Measurements from ENCODE around the gene PEX26.
"Not testable (repeated sequence)": the region's sequence is repeated elsewhere in the genome, so short reads cannot be mapped to it uniquely, and the experiment has no call there.

Gene PEX26

DNA sequence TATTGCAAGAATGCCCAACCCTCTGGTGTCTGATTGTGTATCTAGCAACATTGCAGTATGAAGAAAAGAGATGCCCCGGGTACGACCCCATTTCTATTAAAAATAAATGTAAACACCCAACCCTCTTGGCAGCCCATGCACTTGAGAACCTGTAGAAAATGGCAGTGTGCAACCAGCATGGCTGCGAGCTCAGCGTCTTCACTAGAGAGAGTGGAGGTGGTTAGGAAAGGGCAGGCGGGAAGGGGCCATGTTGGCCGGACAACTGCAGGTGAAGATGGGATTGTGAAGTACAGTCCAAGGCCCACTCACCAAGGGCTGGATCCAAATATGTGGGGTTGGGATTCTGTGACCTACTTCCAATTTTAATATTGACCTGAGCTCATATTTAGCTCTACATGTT, 15.9 kb downstream of the PEX26 start:
- H3K9me3 ChIP-seq (ENCODE audit: control insufficient read depth, low read length), result no peaks in the 10 kb centered on the region
- H3K36me3 ChIP-seq (ENCODE audit: control insufficient read depth, insufficient read depth, low read length), result peaks cover 6% of the 10 kb centered on the region

GRCh38 chr22:18095101-18095805, 17.5 kb downstream of the PEX26 start:
- no peak for DNase-seq
- H3K27me3 ChIP-seq (replicated peaks; ENCODE audit: control insufficient read depth, insufficient read depth, low read length, poor library complexity, severe bottlenecking), result no peaks in the 10 kb centered on the region
- H3K9me3 ChIP-seq (ENCODE audit: control insufficient read depth, low read length), result no peaks in the 10 kb centered on the region
- no peaks in the 10 kb centered on the region for H3K4me1 ChIP-seq (ENCODE audit: control insufficient read depth, insufficient read depth, low read length, poor library complexity, severe bottlenecking)
- no peak overlapping the region for H3K27ac ChIP-seq (ENCODE audit: insufficient read depth, low read length, poor library complexity, severe bottlenecking)
- no peak overlapping the region for H3K4me3 ChIP-seq (ENCODE audit: insufficient read depth, low read depth, low read length, poor library complexity, severe bottlenecking)
- peaks cover 9% of the 10 kb centered on the region for H3K36me3 ChIP-seq (ENCODE audit: control insufficient read depth, insufficient read depth, low read length)

More for the DNA sequence above, 15.9 kb downstream of the PEX26 start:
- Histone ChIP-seq H3K4me3 (ENCODE audit: insufficient read depth, low read depth, low read length, poor library complexity, severe bottlenecking) (no peak overlapping the region), H3K27ac (ENCODE audit: insufficient read depth, low read length, poor library complexity, severe bottlenecking) (no peak overlapping the region), H3K4me1 (ENCODE audit: control insufficient read depth, insufficient read depth, low read length, poor library complexity, severe bottlenecking) (peaks cover 4% of the 10 kb centered on the region), H3K27me3 (replicated peaks; ENCODE audit: control insufficient read depth, insufficient read depth, low read length, poor library complexity, severe bottlenecking) (no peaks in the 10 kb centered on the region)
- DNase-seq, result no peak

GRCh38 chr22:18096823-18097222, 19.0 kb downstream of the PEX26 start:
- H3K4me1 ChIP-seq (ENCODE audit: control insufficient read depth, insufficient read depth, low read length, poor library complexity, severe bottlenecking), result no peaks in the 10 kb centered on the region
- H3K4me3 ChIP-seq (ENCODE audit: insufficient read depth, low read depth, low read length, poor library complexity, severe bottlenecking), result no peak overlapping the region
- H3K9me3 ChIP-seq (ENCODE audit: control insufficient read depth, low read length), result no peaks in the 10 kb centered on the region
- peaks cover 11% of the 10 kb centered on the region for H3K36me3 ChIP-seq (ENCODE audit: control insufficient read depth, insufficient read depth, low read length)
- DNase-seq, result no peak
- H3K27ac ChIP-seq (ENCODE audit: insufficient read depth, low read length, poor library complexity, severe bottlenecking), result no peak overlapping the region
- H3K27me3 ChIP-seq (replicated peaks; ENCODE audit: control insufficient read depth, insufficient read depth, low read length, poor library complexity, severe bottlenecking), result no peaks in the 10 kb centered on the region

- Histone ChIP-seq H3K4me1 (ENCODE audit: control insufficient read depth, insufficient read depth, low read length, poor library complexity, severe bottlenecking) (no peaks in the 10 kb centered on the region), H3K9me3 (ENCODE audit: control insufficient read depth, low read length) (no peaks in the 10 kb centered on the region), H3K27ac (ENCODE audit: insufficient read depth, low read length, poor library complexity, severe bottlenecking) (no peak overlapping the region), H3K4me3 (ENCODE audit: insufficient read depth, low read depth, low read length, poor library complexity, severe bottlenecking) (no peak overlapping the region), H3K27me3 (replicated peaks; ENCODE audit: control insufficient read depth, insufficient read depth, low read length, poor library complexity, severe bottlenecking) (no peaks in the 10 kb centered on the region), H3K36me3 (ENCODE audit: control insufficient read depth, insufficient read depth, low read length) (peaks cover 15% of the 10 kb centered on the region)
- DNase-seq, result no peak
Measured at GRCh38 chr22:18100781-18101180, 23.0 kb downstream of the PEX26 start.

DNA sequence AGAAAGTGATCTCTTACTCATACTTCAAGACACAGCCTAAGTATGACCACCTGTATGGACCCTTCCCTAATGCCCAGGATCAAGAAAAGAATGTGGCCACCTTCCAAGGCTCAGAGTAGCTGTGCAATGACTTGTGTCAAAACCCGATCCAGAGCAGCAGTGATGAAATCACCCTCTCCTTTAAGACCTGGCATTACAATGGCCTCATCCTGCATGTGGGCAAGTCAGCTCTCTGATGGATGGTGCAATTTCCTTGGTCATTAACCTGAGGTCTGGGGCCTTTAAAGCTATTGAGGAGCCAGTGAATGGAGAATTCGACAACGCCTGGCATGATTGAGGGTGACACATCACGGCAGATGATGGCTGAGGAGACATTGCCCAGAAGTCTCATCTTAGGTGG, 23.7 kb downstream of the PEX26 start:
- Histone ChIP-seq H3K36me3 (ENCODE audit: control insufficient read depth, insufficient read depth, low read length) (peaks cover 15% of the 10 kb centered on the region), H3K27me3 (replicated peaks; ENCODE audit: control insufficient read depth, insufficient read depth, low read length, poor library complexity, severe bottlenecking) (no peaks in the 10 kb centered on the region), H3K4me1 (ENCODE audit: control insufficient read depth, insufficient read depth, low read length, poor library complexity, severe bottlenecking) (no peaks in the 10 kb centered on the region), H3K4me3 (ENCODE audit: insufficient read depth, low read depth, low read length, poor library complexity, severe bottlenecking) (no peak overlapping the region), H3K27ac (ENCODE audit: insufficient read depth, low read length, poor library complexity, severe bottlenecking) (no peak overlapping the region), H3K9me3 (ENCODE audit: control insufficient read depth, low read length) (no peaks in the 10 kb centered on the region)
- no peak for DNase-seq

DNA sequence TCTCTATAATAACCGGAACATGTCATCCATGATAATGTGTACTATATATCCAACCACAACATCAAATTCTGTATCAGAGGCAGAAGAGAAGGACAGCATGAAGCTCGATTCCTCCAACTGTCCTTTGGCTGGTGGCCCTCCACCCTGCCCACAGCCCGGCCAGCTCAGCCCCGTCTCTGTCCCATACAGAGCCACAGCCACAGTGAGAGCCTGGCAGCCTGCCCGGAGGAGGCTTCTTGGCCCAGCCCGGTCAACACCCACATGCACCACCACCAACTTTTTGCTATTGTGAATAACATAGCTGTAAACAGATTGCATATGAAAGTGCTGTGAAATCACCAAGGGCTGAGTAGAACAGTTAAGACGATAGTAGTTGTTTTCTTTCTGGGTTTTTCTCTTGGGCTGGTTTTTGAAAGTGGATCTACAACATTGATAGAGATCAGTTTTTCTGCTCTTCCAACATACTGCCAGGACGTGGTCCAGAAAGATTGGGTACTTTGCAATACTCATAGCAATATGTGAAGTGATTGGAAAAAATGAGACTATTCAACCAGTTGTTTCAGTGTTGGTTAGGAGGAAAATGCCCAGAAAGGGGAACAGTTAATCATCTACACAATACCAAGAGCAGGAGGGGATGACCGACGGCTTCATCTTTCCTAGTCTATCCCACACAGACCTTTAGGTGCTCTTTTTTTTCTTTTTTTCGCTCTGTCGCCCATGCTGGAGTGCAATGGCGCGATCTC, 25.9 kb downstream of the PEX26 start:
- no peaks in the 10 kb centered on the region for H3K9me3 ChIP-seq (ENCODE audit: control insufficient read depth, low read length)
- no peak overlapping the region for H3K27ac ChIP-seq (ENCODE audit: insufficient read depth, low read length, poor library complexity, severe bottlenecking)
- no peaks in the 10 kb centered on the region for H3K4me1 ChIP-seq (ENCODE audit: control insufficient read depth, insufficient read depth, low read length, poor library complexity, severe bottlenecking)
- H3K36me3 ChIP-seq (ENCODE audit: control insufficient read depth, insufficient read depth, low read length), result peaks cover 15% of the 10 kb centered on the region
- no peaks in the 10 kb centered on the region for H3K27me3 ChIP-seq (replicated peaks; ENCODE audit: control insufficient read depth, insufficient read depth, low read length, poor library complexity, severe bottlenecking)
- DNase-seq, result no peak
- H3K4me3 ChIP-seq (ENCODE audit: insufficient read depth, low read depth, low read length, poor library complexity, severe bottlenecking), result no peak overlapping the region

DNA sequence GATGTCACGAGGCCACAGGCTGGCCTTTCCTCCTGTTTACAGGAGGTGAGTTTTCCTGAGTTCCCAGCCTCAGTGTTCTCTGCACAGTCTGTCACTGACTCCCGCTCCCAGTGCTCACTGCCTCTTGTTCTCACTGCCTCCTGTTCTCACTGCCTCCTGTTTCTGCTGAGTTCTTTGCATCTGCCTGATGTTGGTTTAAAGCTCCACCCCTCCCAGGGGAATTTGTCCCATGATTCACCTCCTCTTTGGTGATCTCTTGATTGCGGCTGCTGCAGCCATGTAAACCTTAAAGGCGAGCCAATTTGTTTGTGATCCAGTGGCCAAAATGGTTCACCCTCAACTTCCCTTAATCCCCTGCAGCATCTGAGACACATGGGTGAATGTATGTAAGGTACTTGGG, 26.8 kb downstream of the PEX26 start:
- Histone ChIP-seq H3K4me3 (ENCODE audit: insufficient read depth, low read depth, low read length, poor library complexity, severe bottlenecking) (no peak overlapping the region), H3K9me3 (ENCODE audit: control insufficient read depth, low read length) (no peaks in the 10 kb centered on the region), H3K36me3 (ENCODE audit: control insufficient read depth, insufficient read depth, low read length) (peaks cover 8% of the 10 kb centered on the region), H3K4me1 (ENCODE audit: control insufficient read depth, insufficient read depth, low read length, poor library complexity, severe bottlenecking) (no peaks in the 10 kb centered on the region), H3K27me3 (replicated peaks; ENCODE audit: control insufficient read depth, insufficient read depth, low read length, poor library complexity, severe bottlenecking) (no peaks in the 10 kb centered on the region), H3K27ac (ENCODE audit: insufficient read depth, low read length, poor library complexity, severe bottlenecking) (no peak overlapping the region)
- DNase-seq, result no peak

- H3K4me3 ChIP-seq (ENCODE audit: insufficient read depth, low read depth, low read length, poor library complexity, severe bottlenecking); H3K27ac ChIP-seq (ENCODE audit: insufficient read depth, low read length, poor library complexity, severe bottlenecking); H3K36me3 ChIP-seq (ENCODE audit: control insufficient read depth, insufficient read depth, low read length); H3K9me3 ChIP-seq (ENCODE audit: control insufficient read depth, low read length); DNase-seq; H3K27me3 ChIP-seq (replicated peaks; ENCODE audit: control insufficient read depth, insufficient read depth, low read length, poor library complexity, severe bottlenecking): not testable (repeated sequence)
- peaks cover 11% of the 10 kb centered on the region for H3K4me1 ChIP-seq (ENCODE audit: control insufficient read depth, insufficient read depth, low read length, poor library complexity, severe bottlenecking)
Measured at GRCh38 chr22:18105981-18106380, 28.2 kb downstream of the PEX26 start.

DNA sequence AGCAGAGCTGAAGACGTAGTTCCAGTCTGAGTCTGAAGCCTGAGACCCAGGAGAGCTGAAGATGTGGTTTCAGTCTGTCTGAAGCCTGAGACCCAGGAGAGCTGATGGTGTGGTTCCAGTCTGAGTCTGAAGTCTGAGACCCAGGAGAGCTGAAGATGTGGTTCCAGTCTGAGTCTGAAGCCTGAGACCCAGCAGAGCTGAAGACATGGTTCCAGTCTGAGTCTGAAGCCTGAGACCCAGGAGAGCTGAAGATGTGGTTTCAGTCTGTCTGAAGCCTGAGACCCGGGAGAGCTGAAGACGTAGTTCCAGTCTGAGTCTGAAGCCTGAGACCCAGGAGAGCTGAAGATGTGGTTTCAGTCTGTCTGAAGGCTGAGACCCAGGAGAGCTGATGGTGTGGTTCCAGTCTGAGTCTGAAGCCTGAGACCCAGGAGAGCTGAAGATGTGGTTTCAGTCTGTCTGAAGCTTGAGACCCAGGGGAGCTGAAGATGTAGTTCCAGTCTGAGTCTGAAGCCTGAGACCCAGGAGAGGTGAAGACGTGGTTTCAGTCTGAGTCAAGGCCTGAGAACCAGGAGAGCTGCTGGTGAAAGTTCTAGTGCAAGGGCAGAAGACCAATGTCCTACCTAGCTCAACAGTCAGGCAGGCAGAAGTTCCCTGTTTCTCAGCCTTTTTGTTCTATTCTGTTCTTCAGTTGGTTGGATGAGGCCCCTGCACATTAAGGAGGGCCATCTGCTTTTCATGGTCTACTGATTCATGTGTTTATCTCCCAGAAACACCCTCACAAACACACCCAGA, 29.0 kb downstream of the PEX26 start:
- H3K9me3 ChIP-seq (ENCODE audit: control insufficient read depth, low read length); H3K4me3 ChIP-seq (ENCODE audit: insufficient read depth, low read depth, low read length, poor library complexity, severe bottlenecking); DNase-seq; H3K27ac ChIP-seq (ENCODE audit: insufficient read depth, low read length, poor library complexity, severe bottlenecking); H3K36me3 ChIP-seq (ENCODE audit: control insufficient read depth, insufficient read depth, low read length): not testable (repeated sequence)
- H3K4me1 ChIP-seq (ENCODE audit: control insufficient read depth, insufficient read depth, low read length, poor library complexity, severe bottlenecking), result peaks cover 14% of the 10 kb centered on the region
- peaks cover 11% of the 10 kb centered on the region for H3K27me3 ChIP-seq (replicated peaks; ENCODE audit: control insufficient read depth, insufficient read depth, low read length, poor library complexity, severe bottlenecking)

- Histone ChIP-seq H3K4me3 (ENCODE audit: insufficient read depth, low read depth, low read length, poor library complexity, severe bottlenecking) (no peak overlapping the region), H3K4me1 (ENCODE audit: control insufficient read depth, insufficient read depth, low read length, poor library complexity, severe bottlenecking) (peaks cover 14% of the 10 kb centered on the region), H3K36me3 (ENCODE audit: control insufficient read depth, insufficient read depth, low read length) (peaks cover 4% of the 10 kb centered on the region), H3K27ac (ENCODE audit: insufficient read depth, low read length, poor library complexity, severe bottlenecking) (no peak overlapping the region), H3K27me3 (replicated peaks; ENCODE audit: control insufficient read depth, insufficient read depth, low read length, poor library complexity, severe bottlenecking) (peaks cover 11% of the 10 kb centered on the region), H3K9me3 (ENCODE audit: control insufficient read depth, low read length) (no peaks in the 10 kb centered on the region)
- DNase-seq, result no peak
Measured at GRCh38 chr22:18108187-18108586, 30.4 kb downstream of the PEX26 start.
